HG03060 (cell line): ENCODE data around the gene TUT7.
"Not testable (repeated sequence)": the region's sequence is repeated elsewhere in the genome, so short reads cannot be mapped to it uniquely, and the experiment has no call there.

Source experiments
- ATAC-seq: cut with Tn5 transposase; IDR thresholded peaks from one replicate; pipeline ENCODE4 v1.9.1; 2021; ENCODE audit warnings: low read depth, moderate number of reproducible peaks; ENCODE audit not compliant: unreplicated experiment

Gene TUT7

DNA sequence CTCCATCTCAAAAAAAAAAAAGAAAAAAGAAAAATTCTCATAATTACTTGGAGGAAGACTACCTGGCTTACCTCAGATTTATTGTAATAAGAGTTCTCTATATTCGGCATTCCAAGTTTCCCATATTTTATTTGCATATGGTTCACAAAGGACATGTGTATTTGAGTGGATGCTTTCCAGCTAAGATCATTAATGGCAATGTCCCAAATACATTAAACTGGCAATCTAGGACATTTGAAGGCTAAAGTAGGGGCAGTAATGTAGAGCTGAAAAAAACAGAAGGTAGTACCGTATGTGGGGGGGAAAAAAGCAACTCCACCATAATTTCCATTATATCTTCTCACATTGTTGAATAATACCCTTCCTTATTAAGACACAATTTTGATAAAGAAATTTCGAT, 4.9 kb downstream of the TUT7 start:
- no peak for ATAC-seq

GRCh38 chr9:86347991-86348390, 6.2 kb downstream of the TUT7 start:
- ATAC-seq, result no peak

DNA sequence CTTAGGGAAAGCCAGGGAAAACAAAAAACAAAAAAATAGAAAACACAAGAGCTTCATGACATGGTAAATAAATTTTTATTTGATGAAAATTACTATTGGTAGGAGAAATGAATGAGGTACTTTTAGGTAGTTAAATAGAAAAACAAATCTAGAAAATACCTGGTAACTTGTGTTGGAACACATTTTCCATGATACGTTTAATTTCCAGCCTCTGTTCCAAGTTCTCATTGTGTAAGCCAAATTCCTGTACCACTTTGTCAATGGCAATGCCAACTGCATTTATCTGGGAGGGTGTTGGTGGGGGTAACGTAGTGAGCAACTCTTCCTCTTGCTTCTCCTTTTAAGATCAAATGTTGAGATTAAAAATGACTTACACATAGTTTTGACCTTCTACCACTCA, 9.4 kb downstream of the TUT7 start:
- ATAC-seq, result no peak

GRCh38 chr9:86342269-86342668, 11.9 kb downstream of the TUT7 start:
- ATAC-seq, result no peak

GRCh38 chr9:86341007-86341491, 13.2 kb downstream of the TUT7 start:
- no peak for ATAC-seq

DNA sequence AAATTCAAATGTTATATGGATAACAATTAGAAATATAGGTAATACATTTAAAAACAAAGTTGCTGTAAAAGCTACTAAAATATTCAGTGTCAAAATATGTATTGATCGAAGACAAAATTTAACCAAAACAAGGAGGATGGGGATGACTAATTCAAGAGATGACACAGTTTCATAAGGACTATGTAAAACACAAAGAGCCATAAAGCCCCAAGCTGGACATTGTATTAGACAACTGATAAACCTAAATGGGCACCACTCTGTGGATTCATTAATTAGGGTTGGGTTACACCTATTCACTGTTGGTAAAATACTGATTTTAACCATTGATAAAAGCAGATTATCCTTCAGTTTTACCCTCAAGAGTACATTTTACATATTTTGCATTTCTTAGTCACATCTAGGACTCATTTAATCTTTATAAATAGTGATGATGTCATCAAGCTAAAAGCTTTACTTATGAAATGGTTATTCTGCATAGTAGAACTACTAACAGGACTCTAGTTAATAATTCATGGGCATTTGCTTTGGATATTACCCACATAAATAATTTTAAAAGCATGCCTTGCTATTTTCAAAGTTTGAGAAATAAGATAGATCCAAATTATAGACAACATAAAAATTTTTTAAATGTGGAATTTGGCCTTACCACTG, 13.7 kb downstream of the TUT7 start:
- no peak for ATAC-seq

DNA sequence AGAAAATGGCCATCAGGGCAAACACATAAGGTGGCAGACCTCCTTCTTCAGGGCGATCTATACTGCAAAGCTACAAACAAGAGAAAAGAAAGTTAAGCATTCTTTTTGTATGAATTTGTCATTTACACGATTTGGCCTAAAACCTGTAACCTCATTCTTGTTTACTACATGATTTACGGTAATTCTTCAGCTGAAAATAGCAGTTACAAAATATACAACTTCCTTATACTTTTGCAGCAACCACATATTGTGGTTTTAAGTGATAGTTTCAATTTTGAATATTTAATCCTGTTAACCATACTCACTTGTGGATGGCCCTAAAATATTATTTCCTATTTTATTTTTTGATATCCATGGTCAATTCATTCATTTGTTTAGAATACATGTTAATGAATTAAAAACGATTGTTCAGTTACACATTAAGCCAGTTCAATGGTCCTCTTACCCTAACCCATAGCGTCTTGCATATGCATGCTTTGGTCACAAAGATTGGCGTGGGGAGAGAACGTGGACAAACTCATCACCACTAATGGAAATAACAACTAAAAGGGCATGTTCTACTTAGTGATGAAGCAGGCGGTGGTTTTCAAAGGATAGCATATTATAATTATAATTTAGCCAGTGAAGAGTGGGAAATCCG, 16.6 kb downstream of the TUT7 start:
- no peak for ATAC-seq

- no peak for ATAC-seq
Observed at GRCh38 chr9:86336058-86336457, 18.2 kb downstream of the TUT7 start.

- ATAC-seq, result no peak
Observed at GRCh38 chr9:86333651-86334050, 20.6 kb downstream of the TUT7 start.

GRCh38 chr9:86330186-86330585, 24.0 kb downstream of the TUT7 start:
- no peak for ATAC-seq

DNA sequence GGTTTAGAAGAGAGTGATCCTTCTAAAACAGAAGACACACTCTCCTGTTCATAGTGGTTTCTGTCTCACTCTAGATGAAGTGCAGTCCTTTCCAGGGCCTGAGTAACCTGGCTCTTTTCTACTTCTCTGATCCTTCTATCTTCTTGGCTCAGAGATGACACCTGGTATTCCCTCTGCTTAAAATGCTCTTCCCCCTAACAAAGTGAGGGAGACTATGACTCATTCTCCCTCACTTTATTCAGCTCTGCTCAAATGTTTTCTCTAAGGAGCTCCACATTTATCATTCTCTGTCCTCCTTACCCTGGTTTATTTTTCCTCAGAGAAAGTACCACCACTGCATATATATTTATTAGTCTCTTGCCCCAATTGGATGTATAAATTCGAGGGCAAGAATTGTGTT, 24.6 kb downstream of the TUT7 start:
- no peak for ATAC-seq

DNA sequence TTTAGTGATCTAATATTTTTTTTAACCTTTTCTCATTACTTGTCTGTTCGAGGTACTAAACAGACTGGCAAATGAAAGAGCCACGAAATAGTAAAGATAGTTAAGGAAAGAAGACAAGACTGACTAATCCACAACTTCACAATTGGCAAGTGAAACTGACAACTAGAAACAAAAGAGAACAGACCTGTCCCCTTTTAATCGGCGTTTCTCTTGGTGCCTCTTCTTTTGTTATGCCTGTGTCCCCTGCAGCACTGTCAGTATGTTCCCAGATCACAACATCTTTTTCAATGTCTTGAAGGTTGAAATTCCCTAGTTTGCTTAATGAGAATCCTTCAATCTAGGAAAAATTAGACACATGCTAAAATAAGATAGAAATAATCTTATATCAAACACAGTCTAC, 26.1 kb downstream of the TUT7 start:
- ATAC-seq, result no peak

GRCh38 chr9:86326536-86326935, 27.7 kb downstream of the TUT7 start:
- ATAC-seq, result no peak

- ATAC-seq, result no peak
Observed at GRCh38 chr9:86324901-86325300, 29.3 kb downstream of the TUT7 start.

DNA sequence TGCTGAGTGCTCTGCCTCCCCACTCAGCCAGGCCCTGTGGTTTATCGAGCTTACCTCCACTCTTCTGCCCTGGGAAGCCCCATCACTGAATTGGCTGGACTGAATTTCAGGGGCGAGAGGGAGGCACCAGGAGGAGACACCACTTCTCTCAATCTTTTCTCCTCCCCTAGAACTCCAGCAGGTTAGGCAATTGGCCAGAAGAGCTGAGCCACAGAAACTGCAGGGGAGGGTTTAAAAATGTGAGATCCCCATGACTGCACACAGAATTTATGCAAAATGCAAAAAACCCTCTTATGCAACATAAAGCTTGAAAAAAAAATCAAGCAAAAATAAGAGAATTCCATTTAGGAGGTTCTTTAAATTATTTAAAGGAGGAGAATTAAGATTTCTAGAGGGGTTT, 29.9 kb downstream of the TUT7 start:
- ATAC-seq, result no peak

- ATAC-seq, result no peak
Observed at GRCh38 chr9:86322973-86323644, 31.1 kb downstream of the TUT7 start.

- ATAC-seq, result no peak
Observed at GRCh38 chr9:86321373-86321772, 32.8 kb downstream of the TUT7 start.

- ATAC-seq, result no peak
Observed at GRCh38 chr9:86318187-86318586, 36.0 kb downstream of the TUT7 start.

DNA sequence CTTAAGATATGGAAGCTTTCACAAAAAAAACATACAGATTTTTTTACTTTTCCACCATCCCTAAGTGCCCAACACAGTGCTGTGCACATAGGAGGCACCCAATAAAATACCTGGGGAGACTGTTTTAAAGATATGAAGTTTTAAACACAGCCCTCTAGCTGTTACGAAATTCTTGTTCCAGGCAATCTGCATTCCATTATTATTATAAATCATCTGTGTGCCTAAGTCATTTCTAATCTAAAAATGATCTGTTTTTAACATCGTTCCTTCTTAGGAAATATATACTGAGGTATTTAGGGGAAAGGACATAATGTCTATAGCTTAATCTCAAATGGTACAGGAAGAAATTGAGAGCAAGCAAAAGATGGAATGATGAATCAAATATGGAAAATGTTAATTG, 39.1 kb downstream of the TUT7 start:
- ATAC-seq, result no peak

DNA sequence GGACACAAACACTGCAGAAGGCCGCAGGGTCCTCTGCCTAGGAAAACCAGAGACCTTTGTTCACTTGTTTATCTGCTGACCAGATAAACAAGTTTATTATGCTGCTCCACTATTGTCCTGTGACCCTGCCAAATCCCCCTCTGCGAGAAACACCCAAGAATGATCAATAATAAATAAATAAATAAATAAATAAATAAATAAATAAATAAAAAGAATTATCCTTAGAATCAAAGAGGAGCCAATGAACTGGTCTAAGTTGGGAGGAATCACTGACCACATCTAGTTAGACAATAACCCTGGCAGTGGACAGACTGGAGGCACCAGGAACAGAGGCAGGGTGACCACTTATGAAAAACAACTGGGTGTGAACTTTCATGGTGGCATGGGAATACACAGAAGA, 41.3 kb downstream of the TUT7 start:
- ATAC-seq, result not testable (repeated sequence)

DNA sequence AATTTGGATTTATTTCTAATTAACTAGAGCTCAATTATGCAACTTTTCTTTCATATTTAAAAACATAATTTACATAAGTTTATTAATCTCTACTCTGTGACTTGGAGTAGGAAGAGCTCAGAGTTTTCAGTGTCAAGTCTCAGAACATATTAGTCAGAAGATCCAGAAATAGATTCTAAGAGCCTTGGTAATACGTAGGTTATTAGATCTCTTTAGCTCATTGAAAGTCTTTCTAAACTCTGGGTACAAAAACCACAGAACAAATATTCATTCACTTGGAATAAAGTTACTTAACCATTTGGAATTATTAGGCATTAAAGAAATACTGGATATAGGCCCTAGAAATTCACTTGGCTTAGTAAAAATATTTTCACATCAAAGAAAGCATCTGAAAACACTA, 45.5 kb downstream of the TUT7 start:
- ATAC-seq, result no peak

- ATAC-seq, result no peak
Observed at GRCh38 chr9:86304236-86304730, 49.9 kb downstream of the TUT7 start.
